IMR-90 (cell line): ENCODE measurements around the gene STAT5B. TPM values are rescaled to one million over a fixed set of nuclear protein-coding genes. Genes with fewer than 3 reads are reported as not detected.
"Not testable (repeated sequence)": the region's sequence is repeated elsewhere in the genome, so short reads cannot be mapped to it uniquely, and the experiment has no call there.

Experiments
- ATAC-seq: fragments of 200-7000 bp; cut with Tn5 transposase; 2 replicates; pipeline ENCODE4 v1.9.1; 2020; ENCODE audit warnings: low read depth, mild to moderate bottlenecking, moderate library complexity
- BruUV-seq: library from RNA; stranded (reverse); fragments of 400-500 nt; replicated peaks from 2 replicates; lab custom pipeline; 2021; lab: Mats Ljungman, UMichigan
- CTCF ChIA-PET: fragments of 300-600 bp; formaldehyde crosslinking; extraction: SDS; loops from one replicate; lab custom pipeline; 2021; ENCODE audit warnings: antibody characterized with exemption; lab: Yijun Ruan, JAX
- POLR2A ChIA-PET: fragments of 300-600 bp; sonication (Branson Sonifier 250); formaldehyde crosslinking; loops from one replicate; lab custom pipeline; 2022; ENCODE audit warnings: antibody characterized with exemption; ENCODE audit not compliant: unreplicated experiment; lab: Charles Lee
- DNase-seq: peaks from one replicate; pipeline ENCODE4 v3.0.0; 2013
- H2AFZ ChIP-seq: replicated peaks from 2 replicates; pipeline ENCODE3; 2013; ENCODE audit warnings: low read length, mild to moderate bottlenecking; ENCODE audit not compliant: poor library complexity
- H2AK5ac ChIP-seq: 2 replicates; pipeline ENCODE4 v1.6.1; 2013; ENCODE audit warnings: low read depth, low read length, inconsistent platforms
- H2AK9ac ChIP-seq: replicated peaks from 2 replicates; pipeline ENCODE3; 2013; ENCODE audit warnings: mild to moderate bottlenecking, low read depth, low read length, moderate library complexity; ENCODE audit not compliant: poor library complexity
- H2BK120ac ChIP-seq: 2 replicates; pipeline ENCODE4 v1.6.1; 2013; ENCODE audit warnings: low read depth, low read length, inconsistent platforms
- H2BK15ac ChIP-seq: 3 replicates; pipeline ENCODE4 v1.6.1; 2013; ENCODE audit warnings: low read depth, low read length, inconsistent platforms
- H2BK20ac ChIP-seq: 2 replicates; pipeline ENCODE4 v1.6.1; 2013; ENCODE audit warnings: low read depth, mild to moderate bottlenecking, inconsistent platforms, low read length, moderate library complexity
- H2BK5ac ChIP-seq: 2 replicates; pipeline ENCODE4 v1.6.1; 2013; ENCODE audit warnings: mild to moderate bottlenecking, low read depth, low read length, inconsistent platforms; ENCODE audit not compliant: poor library complexity, severe bottlenecking
- H3K14ac ChIP-seq: replicated peaks from 2 replicates; pipeline ENCODE4 v1.6.1; 2013; ENCODE audit warnings: low read depth, low read length, inconsistent platforms
- H3K18ac ChIP-seq: 2 replicates; pipeline ENCODE4 v1.6.1; 2013; ENCODE audit warnings: low read depth, low read length, control low read depth
- H3K23ac ChIP-seq: 2 replicates; pipeline ENCODE4 v1.6.1; 2013; ENCODE audit warnings: low read depth, low read length, inconsistent platforms
- H3K27ac ChIP-seq: 2 replicates; pipeline ENCODE4 v1.5.1; 2013; ENCODE audit warnings: mild to moderate bottlenecking, control low read depth, low read length; ENCODE audit not compliant: insufficient read depth
- H3K27me3 ChIP-seq: 2 replicates; pipeline ENCODE4 v1.6.1; 2013; ENCODE audit warnings: low read length; ENCODE audit not compliant: control insufficient read depth, insufficient read depth
- H3K36me3 ChIP-seq: 2 replicates; pipeline ENCODE4 v1.6.1; 2013; ENCODE audit warnings: low read length, mixed read lengths; ENCODE audit not compliant: control insufficient read depth, insufficient read depth
- H3K4ac ChIP-seq: 2 replicates; pipeline ENCODE4 v1.6.1; 2013; ENCODE audit warnings: low read depth, low read length, inconsistent platforms
- H3K4me1 ChIP-seq: 2 replicates; pipeline ENCODE4 v1.6.1; 2013; ENCODE audit warnings: low read length, mixed read lengths; ENCODE audit not compliant: control insufficient read depth, insufficient read depth
- H3K4me2 ChIP-seq: 2 replicates; pipeline ENCODE4 v1.6.1; 2013; ENCODE audit warnings: low read depth, mild to moderate bottlenecking, control low read depth, low read length, moderate library complexity
- H3K4me3 ChIP-seq: 2 replicates; pipeline ENCODE4 v1.5.1; 2013; ENCODE audit warnings: low read depth, mild to moderate bottlenecking, control low read depth, low read length, moderate library complexity; ENCODE audit not compliant: insufficient read depth
- H3K56ac ChIP-seq: 2 replicates; pipeline ENCODE4 v1.6.1; 2013; ENCODE audit warnings: low read length, inconsistent platforms; ENCODE audit not compliant: insufficient read depth; ENCODE audit errors: extremely low read depth
- H3K79me1 ChIP-seq, 2 experiments: 2 replicates each; pipeline ENCODE4 v1.6.1; 2013; ENCODE audit warnings: low read length in 2 of 2, inconsistent platforms in 1 of 2, low read depth in 1 of 2
- H3K9ac ChIP-seq: 2 replicates; pipeline ENCODE4 v1.6.1; 2013; ENCODE audit warnings: low read depth, low read length, control low read depth
- H3K9me1 ChIP-seq: 2 replicates; pipeline ENCODE4 v1.6.1; 2013; ENCODE audit warnings: low read length, inconsistent platforms; ENCODE audit not compliant: insufficient read depth
- H3K9me3 ChIP-seq: 2 replicates; pipeline ENCODE4 v1.6.1; 2013; ENCODE audit warnings: low read length; ENCODE audit not compliant: control insufficient read depth, insufficient read depth
- H4K20me1 ChIP-seq: 2 replicates; pipeline ENCODE4 v1.6.1; 2013; ENCODE audit warnings: low read length, inconsistent platforms; ENCODE audit not compliant: insufficient read depth
- H4K5ac ChIP-seq: 2 replicates; pipeline ENCODE4 v1.6.1; 2013; ENCODE audit warnings: mild to moderate bottlenecking, low read depth, low read length, control low read depth
- H4K8ac ChIP-seq, 2 experiments: 2 replicates each; pipeline ENCODE4 v1.6.1; 2013; ENCODE audit warnings: low read depth in 2 of 2, low read length in 2 of 2, control low read depth in 1 of 2, inconsistent platforms in 1 of 2
- H4K91ac ChIP-seq: 2 replicates; pipeline ENCODE4 v1.6.1; 2013; ENCODE audit warnings: low read depth, low read length, inconsistent platforms; ENCODE audit not compliant: insufficient read depth
- MXI1 ChIP-seq: IDR thresholded peaks from 2 replicates; pipeline ENCODE4 v1.6.1; 2012; ENCODE audit warnings: low read depth, mild to moderate bottlenecking, low read length, moderate library complexity, borderline replicate concordance
- WGBS, 2 experiments: methylation state at CpG; one replicate each; pipeline versions ENCODE4 v1.1.5 to v1.1.7; 2013; ENCODE audit warnings: missing lambda C conversion rate in 2 of 2; ENCODE audit not compliant: insufficient read length in 1 of 2; ENCODE audit errors: extremely low coverage in 2 of 2; 5-methylcytosine and 5-hydroxymethylcytosine counted together
- dilution Hi-C: fragments of 300-500 bp; cut with HindIII; formaldehyde crosslinking; loops from one replicate; pipeline ENCODE4 v1.14.3; 2018; ENCODE audit warnings: low sequenced_read_pairs; ENCODE audit not compliant: unreplicated experiment
- in situ Hi-C: fragments of 300-500 bp; cut with MboI; formaldehyde crosslinking; loops from 3 replicates; pipeline ENCODE4 v1.14.3; 2019; ENCODE audit warnings: low sequenced_read_pairs, inconsistent platforms, mixed read lengths
- intact Hi-C: fragments of 100-400 bp; cut with micrococcal nuclease; formaldehyde crosslinking; loops from 2 replicates; pipeline ENCODE4 v1.10.0; 2022
- polyA plus RNA-seq, 3 experiments: library from polyadenylated mRNA; depleted of rRNA; stranded (reverse); fragments of >200 nt; gene quantifications; 2 replicates each; pipeline ENCODE4 v1.2.3, GENCODE V29; 2012; ENCODE audit warnings: low replicate concordance in 1 of 3
- total RNA-seq: library from RNA; depleted of rRNA; stranded (reverse); fragments of >200 nt; gene quantifications from 2 replicates; pipeline ENCODE4 v1.2.3, GENCODE V29; 2012

Gene STAT5B
- total and polyA plus RNA-seq, 2 of the 4 experiments (the other 2 are of a cell fraction), result 24.4 to 29.6 TPM

- TF ChIP-seq MXI1, result no peak
Measured at GRCh38 chr17:42305543-42306384, 29.6 kb upstream of the STAT5B start (continued).

- DNase-seq, ATAC-seq, H3K27ac ChIP-seq, dilution Hi-C loops, CTCF ChIA-PET, H2AK5ac ChIP-seq, BruUV-seq, intact Hi-C loops, in situ Hi-C loops, H3K18ac ChIP-seq, H3K9ac ChIP-seq, H3K9me1 ChIP-seq, H4K91ac ChIP-seq, H3K4me3 ChIP-seq, H4K5ac ChIP-seq, H2BK15ac ChIP-seq, H2AK9ac ChIP-seq, H3K27me3 ChIP-seq, H3K14ac ChIP-seq, H3K4ac ChIP-seq, POLR2A ChIA-PET, H2BK120ac ChIP-seq, H3K9me3 ChIP-seq, H4K8ac ChIP-seq, H3K79me1 ChIP-seq, H4K20me1 ChIP-seq, H2BK5ac ChIP-seq, H3K4me1 ChIP-seq, H3K23ac ChIP-seq, H2AFZ ChIP-seq, H3K56ac ChIP-seq, H3K4me2 ChIP-seq, H2BK20ac ChIP-seq: not testable (repeated sequence)
- peaks cover 12% of the 10 kb centered on the region for H3K36me3 ChIP-seq
- no CpG with 5 or more reads among the region's 6 CpGs for whole genome bisulfite sequencing, 2 experiments
Measured at GRCh38 chr17:42305031-42305330, 28.8 kb upstream of the STAT5B start.
